Neuronal stem cell (in vitro differentiated cells): ENCODE data around the gene RORC.

ENCODE experiments used
- DNase-seq: peaks from one replicate; pipeline ENCODE4 v3.0.0-alpha.2; 2013; ENCODE audit warnings: low spot score
- H2AFZ ChIP-seq: one replicate; pipeline ENCODE4 v1.6.1; 2013; ENCODE audit warnings: mild to moderate bottlenecking, low read length, inconsistent platforms
- H2AK5ac ChIP-seq: 2 replicates; pipeline ENCODE4 v1.6.1; 2013; ENCODE audit warnings: low read depth, mild to moderate bottlenecking, inconsistent platforms, low read length, moderate library complexity, mixed read lengths
- H2BK120ac ChIP-seq: 2 replicates; pipeline ENCODE4 v1.6.1; 2013; ENCODE audit warnings: low read depth, mild to moderate bottlenecking, inconsistent platforms, low read length, moderate library complexity, mixed read lengths
- H2BK12ac ChIP-seq: one replicate; pipeline ENCODE4 v1.6.1; 2013; ENCODE audit warnings: low read length, inconsistent platforms
- H2BK15ac ChIP-seq: 2 replicates; pipeline ENCODE4 v1.6.1; 2013; ENCODE audit warnings: mild to moderate bottlenecking, low read length, inconsistent platforms, mixed read lengths
- H2BK5ac ChIP-seq: one replicate; pipeline ENCODE4 v1.6.1; 2013; ENCODE audit warnings: inconsistent platforms, mild to moderate bottlenecking, low read length, moderate library complexity
- H3K14ac ChIP-seq: one replicate; pipeline ENCODE4 v1.6.1; 2013; ENCODE audit warnings: low read length, inconsistent platforms
- H3K18ac ChIP-seq: 2 replicates; pipeline ENCODE4 v1.6.1; 2013; ENCODE audit warnings: low read length, inconsistent platforms
- H3K23ac ChIP-seq: 2 replicates; pipeline ENCODE4 v1.6.1; 2013; ENCODE audit warnings: low read depth, mild to moderate bottlenecking, mixed read lengths, low read length, inconsistent platforms; ENCODE audit not compliant: poor library complexity
- H3K27ac ChIP-seq: replicated peaks from 3 replicates; pipeline ENCODE4 v1.5.1; 2013; ENCODE audit warnings: low read length, inconsistent platforms
- H3K27me3 ChIP-seq, 3 experiments: 2 replicates each; pipeline ENCODE4 v1.6.1; 2013; ENCODE audit warnings: low read length in 3 of 3, mild to moderate bottlenecking in 2 of 3, inconsistent platforms in 1 of 3, low read depth in 1 of 3, mixed read lengths in 1 of 3, moderate library complexity in 1 of 3; ENCODE audit not compliant: control insufficient read depth in 3 of 3, insufficient read depth in 3 of 3
- H3K36me3 ChIP-seq, 2 donors: replicated peaks in 1 of 2; 2 replicates each; pipeline ENCODE4 v1.6.1; 2013; ENCODE audit warnings: low read length in 2 of 2; ENCODE audit not compliant: control insufficient read depth in 2 of 2, insufficient read depth in 2 of 2
- H3K4ac ChIP-seq: 2 replicates; pipeline ENCODE4 v1.6.1; 2013; ENCODE audit warnings: inconsistent platforms, mild to moderate bottlenecking, low read length, moderate library complexity
- H3K4me1 ChIP-seq, 2 donors: 1 replicate in 1 of 2; 2 replicates in 1 of 2; pipeline ENCODE4 v1.6.1; 2013; ENCODE audit warnings: low read length in 2 of 2, low read depth in 1 of 2; ENCODE audit not compliant: control insufficient read depth in 2 of 2, insufficient read depth in 1 of 2
- H3K4me2 ChIP-seq: one replicate; pipeline ENCODE4 v1.6.1; 2013; ENCODE audit warnings: mild to moderate bottlenecking, low read length, inconsistent platforms; ENCODE audit not compliant: insufficient read depth, poor library complexity, severe bottlenecking
- H3K4me3 ChIP-seq, 2 donors: 2 replicates each; pipeline ENCODE4 v1.5.1; 2013; ENCODE audit warnings: low read length in 2 of 2, mild to moderate bottlenecking in 2 of 2, inconsistent platforms in 1 of 2, moderate library complexity in 1 of 2
- H3K79me1 ChIP-seq: one replicate; pipeline ENCODE4 v1.6.1; 2013; ENCODE audit warnings: low read depth, mild to moderate bottlenecking, inconsistent platforms, low read length, moderate library complexity
- H3K9ac ChIP-seq: one replicate; pipeline ENCODE4 v1.6.1; 2013; ENCODE audit warnings: mild to moderate bottlenecking, low read depth, low read length, inconsistent platforms; ENCODE audit not compliant: poor library complexity
- H3K9me3 ChIP-seq, 2 donors: replicated peaks in 1 of 2; 2 replicates each; pipeline versions ENCODE3 to v1.6.1; 2013; ENCODE audit warnings: low read length in 2 of 2, mild to moderate bottlenecking in 2 of 2, inconsistent platforms in 1 of 2, low read depth in 1 of 2, mixed read lengths in 1 of 2, moderate library complexity in 1 of 2; ENCODE audit not compliant: control insufficient read depth in 2 of 2, insufficient read depth in 1 of 2
- H4K8ac ChIP-seq: one replicate; pipeline ENCODE4 v1.6.1; 2013; ENCODE audit warnings: low read depth, mild to moderate bottlenecking, inconsistent platforms, low read length, moderate library complexity
- H4K91ac ChIP-seq: one replicate; pipeline ENCODE4 v1.6.1; 2013; ENCODE audit warnings: low read length, low read depth, mild to moderate bottlenecking, inconsistent platforms; ENCODE audit not compliant: poor library complexity
- WGBS, 2 donors: extraction: QIAGEN DNeasy Blood & Tissue Kit; methylation state at CpG; one replicate each; pipeline ENCODE4 v1.1.7; 2013; ENCODE audit warnings: missing lambda C conversion rate in 2 of 2, mixed read lengths in 1 of 2; ENCODE audit not compliant: insufficient read length in 2 of 2, insufficient replicate concordance in 1 of 2; ENCODE audit errors: extremely low coverage in 2 of 2; 5-methylcytosine and 5-hydroxymethylcytosine counted together

The RORC gene

DNA sequence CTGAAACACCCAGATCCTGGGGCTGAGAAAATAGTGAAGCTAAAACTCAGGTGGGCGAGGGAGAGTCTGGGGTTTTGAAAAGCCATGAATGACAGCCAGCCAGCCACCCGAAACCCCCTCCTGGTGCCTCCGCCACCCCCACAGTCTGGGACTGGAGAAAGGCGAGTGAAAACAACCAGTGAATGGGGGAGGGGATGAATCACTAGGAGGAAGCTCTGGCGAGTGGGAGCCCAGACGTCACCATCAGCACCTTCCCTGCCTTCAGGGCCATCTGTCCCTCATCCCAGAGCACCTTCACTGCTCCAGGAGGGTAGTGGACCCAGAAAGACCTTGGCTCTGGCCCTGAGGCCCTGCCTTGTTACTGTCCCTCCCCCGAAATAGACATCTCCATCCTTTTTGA, 9.2 kb downstream of the RORC start:
- no peak overlapping the region for H2BK120ac ChIP-seq
- H2BK12ac ChIP-seq, result no peak overlapping the region
- peaks cover 0 to 89% (median 0%) of the 10 kb centered on the region in 3 experiments for H3K27me3 ChIP-seq

DNA sequence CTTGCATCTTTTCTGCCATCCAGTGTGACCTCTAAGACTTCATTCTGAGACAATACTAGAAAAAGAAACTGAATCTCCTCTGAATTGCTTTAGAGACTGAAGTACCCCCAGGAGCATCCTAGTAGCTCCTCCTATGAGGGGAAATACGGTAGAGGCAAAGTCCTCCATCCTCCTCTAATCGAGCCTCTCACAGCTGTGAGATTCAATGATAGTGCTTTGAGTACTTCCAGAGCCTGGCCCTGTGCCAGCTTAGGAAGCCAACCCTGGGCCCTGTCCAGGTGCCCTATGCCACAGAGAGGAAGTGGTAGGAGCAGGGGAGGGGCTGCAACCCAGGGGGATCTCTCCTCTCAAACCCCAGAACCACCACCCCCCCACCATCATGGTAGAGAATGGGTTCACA, 10.7 kb downstream of the RORC start:
- no peaks in the 10 kb centered on the region for H3K79me1 ChIP-seq
- H2BK15ac ChIP-seq, result no peak overlapping the region
- H2BK120ac ChIP-seq, result no peak overlapping the region
- no peak overlapping the region for H2AFZ ChIP-seq
- no peak overlapping the region for H4K91ac ChIP-seq
- H2AK5ac ChIP-seq, result no peak overlapping the region
- peaks cover 0 to 97% (median 0%) of the 10 kb centered on the region in 3 experiments for H3K27me3 ChIP-seq
- no peak overlapping the region for H2BK12ac ChIP-seq
- no peak overlapping the region for H3K27ac ChIP-seq
- DNase-seq, result no peak
- no peak overlapping the region for H3K4me2 ChIP-seq
- no peak overlapping the region for H3K4me3 ChIP-seq
- H3K18ac ChIP-seq, result no peak overlapping the region
- H3K9ac ChIP-seq, result no peak overlapping the region
- no peaks in the 10 kb centered on the region for H3K9me3 ChIP-seq
- no peaks in the 10 kb centered on the region for H3K36me3 ChIP-seq
- no peak overlapping the region for H4K8ac ChIP-seq
- H3K14ac ChIP-seq, result no peak overlapping the region
- peaks cover 0 to 5% of the 10 kb centered on the region in 2 donors for H3K4me1 ChIP-seq
- WGBS, 2 donors, result no CpG with 5 or more reads among the region's 2 CpGs
- no peak overlapping the region for H3K4ac ChIP-seq
- H2BK5ac ChIP-seq, result no peak overlapping the region
- H3K23ac ChIP-seq, result no peak overlapping the region

More for the DNA sequence above, 9.2 kb downstream of the RORC start:
- Histone ChIP-seq H4K91ac (no peak overlapping the region), H3K27ac (no peak overlapping the region), H3K79me1 (no peaks in the 10 kb centered on the region), H2AK5ac (no peak overlapping the region), H3K4me2 (no peak overlapping the region), H3K9ac (no peak overlapping the region), H2BK15ac (no peak overlapping the region), H4K8ac (no peak overlapping the region), H3K36me3 (no peaks in the 10 kb centered on the region), H3K18ac (peak overlapping the region; percentile 2), H3K9me3 (no peaks in the 10 kb centered on the region), H3K4me1 (peaks cover 0 to 8% of the 10 kb centered on the region in 2 donors), H3K23ac (no peak overlapping the region), H2BK5ac (no peak overlapping the region), H3K14ac (no peak overlapping the region), H3K4ac (no peak overlapping the region), H2AFZ (no peak overlapping the region), H3K4me3 (peak overlapping the region in 1 of 2 donors; percentile 44)
- no peak for DNase-seq
- no CpG with 5 or more reads among the region's 7 CpGs for WGBS, 2 donors

DNA sequence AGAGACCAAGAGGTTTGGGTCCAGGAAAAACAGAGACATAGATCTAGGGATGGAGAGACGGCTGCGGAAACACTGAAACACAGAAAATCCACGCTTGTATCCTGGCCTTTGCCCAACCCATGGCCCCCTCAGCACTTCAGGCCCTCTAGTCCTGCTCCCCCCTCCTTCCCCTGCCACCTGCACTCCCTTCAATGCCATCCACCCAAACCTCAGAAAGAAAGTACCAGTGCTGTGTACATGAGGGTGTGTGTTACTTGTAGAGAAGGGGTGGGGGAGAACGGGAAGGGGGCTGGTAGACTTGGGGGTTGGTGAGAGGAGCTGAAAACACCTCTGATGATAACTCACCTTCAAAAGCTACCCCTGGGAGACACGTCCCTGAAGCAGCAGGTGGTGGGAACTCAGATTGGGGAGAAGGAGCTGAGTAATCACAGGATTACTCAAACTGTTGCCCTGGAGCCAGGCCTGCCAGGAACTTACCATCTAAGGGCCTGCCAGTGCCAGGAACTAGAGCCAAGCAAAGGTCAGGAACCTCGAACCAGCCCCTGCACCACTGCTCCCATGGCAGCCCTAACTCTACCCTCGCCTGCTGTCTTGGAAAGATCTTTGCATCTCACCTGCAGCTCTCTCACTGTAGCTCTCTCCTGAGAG, 11.5 kb downstream of the RORC start:
- WGBS, 2 donors, result no CpG with 5 or more reads among the region's 7 CpGs
- Histone ChIP-seq H2AK5ac (peak overlapping the region; percentile 50), H3K4me1 (peaks cover 0 to 5% of the 10 kb centered on the region in 2 donors), H2BK5ac (no peak overlapping the region), H3K9me3 (no peaks in the 10 kb centered on the region), H2BK12ac (no peak overlapping the region), H3K23ac (no peak overlapping the region), H4K8ac (no peak overlapping the region), H3K4me2 (no peak overlapping the region), H3K79me1 (no peaks in the 10 kb centered on the region), H2AFZ (no peak overlapping the region), H3K36me3 (no peaks in the 10 kb centered on the region), H3K9ac (no peak overlapping the region), H3K18ac (no peak overlapping the region), H2BK15ac (no peak overlapping the region), H3K27ac (no peak overlapping the region), H2BK120ac (peak overlapping the region; percentile 5), H3K14ac (no peak overlapping the region), H3K4me3 (no peak overlapping the region), H4K91ac (no peak overlapping the region), H3K4ac (no peak overlapping the region), H3K27me3 (peaks cover 0 to 95% (median 0%) of the 10 kb centered on the region in 3 experiments)
- no peak for DNase-seq

DNA sequence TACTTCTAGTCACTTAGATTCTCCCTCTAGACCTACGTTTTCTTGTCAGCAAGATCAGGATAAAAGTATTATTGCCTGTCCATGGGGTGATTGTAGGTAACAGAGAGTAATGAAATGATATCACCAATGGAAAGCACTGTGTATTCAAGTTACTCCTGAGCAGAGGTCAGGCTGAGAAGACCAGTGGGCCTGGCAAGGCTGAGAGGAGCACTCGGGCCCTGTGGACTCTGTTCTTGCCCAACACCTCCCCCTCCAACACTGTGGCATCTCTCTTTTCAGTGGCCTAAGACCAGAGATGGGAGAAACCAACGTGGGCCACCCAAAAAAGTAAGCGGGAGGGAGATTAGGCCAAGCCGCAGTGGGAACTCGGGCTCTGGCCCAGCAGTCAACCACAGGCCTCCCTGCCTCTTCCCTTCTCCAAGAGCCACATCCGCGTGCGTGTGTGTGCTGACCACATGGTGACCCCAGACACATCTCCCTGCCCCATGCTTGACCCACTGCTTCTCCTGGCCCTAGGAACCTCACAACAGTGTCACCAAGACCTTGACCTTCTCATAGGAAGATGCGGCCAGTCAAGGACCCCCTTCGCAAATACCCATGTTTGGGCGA, 12.3 kb downstream of the RORC start:
- no peak overlapping the region for H2BK5ac ChIP-seq
- no peak overlapping the region for H2AFZ ChIP-seq
- no peak overlapping the region for H3K9ac ChIP-seq
- H3K4me3 ChIP-seq, result no peak overlapping the region
- no peak overlapping the region for H3K4ac ChIP-seq
- no peak overlapping the region for H2BK15ac ChIP-seq
- no peak for DNase-seq
- H3K27me3 ChIP-seq, result peaks cover 0 to 94% (median 0%) of the 10 kb centered on the region in 3 experiments
- H2BK120ac ChIP-seq, result no peak overlapping the region
- H3K14ac ChIP-seq, result no peak overlapping the region
- H3K79me1 ChIP-seq, result no peaks in the 10 kb centered on the region
- H3K4me2 ChIP-seq, result no peak overlapping the region
- no peaks in the 10 kb centered on the region for H3K36me3 ChIP-seq
- peak overlapping the region; percentile 74 for H4K91ac ChIP-seq
- H2AK5ac ChIP-seq, result no peak overlapping the region
- H3K4me1 ChIP-seq, result peaks cover 0 to 5% of the 10 kb centered on the region in 2 donors
- no peaks in the 10 kb centered on the region for H3K9me3 ChIP-seq
- peak overlapping the region; percentile 8 for H3K23ac ChIP-seq
- H3K27ac ChIP-seq, result no peak overlapping the region
- H2BK12ac ChIP-seq, result no peak overlapping the region
- no CpG with 5 or more reads among the region's 12 CpGs for WGBS, 2 donors
- no peak overlapping the region for H3K18ac ChIP-seq
- H4K8ac ChIP-seq, result no peak overlapping the region
